T-helper 17 cell (primary cell): ENCODE results near the gene INSR. TPM values are rescaled to one million over a fixed set of nuclear protein-coding genes. Genes with fewer than 3 reads are reported as not detected.

Source experiments
- ATAC-seq: fragments of 150-1000 bp; cut with Tn5 transposase; 2 replicates; pipeline ENCODE4 v1.10.0; 2021; ENCODE audit warnings: mild to moderate bottlenecking, moderate library complexity
- DNase-seq, 3 donors: peaks; one replicate each; pipeline versions ENCODE4 v3.0.0 to v3.0.0-alpha.2; 2020 to 2021
- H3K9me3 ChIP-seq: one replicate; pipeline ENCODE4 v1.7.0; 2013; ENCODE audit warnings: low read length, mild to moderate bottlenecking; ENCODE audit not compliant: control insufficient read depth, poor library complexity, severe bottlenecking
- H3K27ac Mint-ChIP-seq: one replicate; pipeline ENCODE4 v1.8.0; 2022; ENCODE audit warnings: mild to moderate bottlenecking, moderate library complexity, mixed read lengths
- H3K27me3 Mint-ChIP-seq: one replicate; pipeline ENCODE4 v1.8.0; 2022; ENCODE audit warnings: mixed read lengths
- H3K36me3 Mint-ChIP-seq: one replicate; pipeline ENCODE4 v1.8.0; 2022; ENCODE audit warnings: low read depth, mixed read lengths
- H3K4me1 Mint-ChIP-seq: one replicate; pipeline ENCODE4 v1.8.0; 2022; ENCODE audit warnings: mild to moderate bottlenecking, mixed read lengths
- H3K4me3 Mint-ChIP-seq: one replicate; pipeline ENCODE4 v1.8.0; 2022; ENCODE audit warnings: mild to moderate bottlenecking, moderate library complexity, mixed read lengths
- total RNA-seq, 4 donors: library from RNA in 2 of 4; stranded (reverse) in 2 of 4; gene quantifications; one replicate each; pipeline ENCODE4 v1.2.3 and lab custom pipeline; 2022 to 2026

The INSR gene
- total RNA-seq, 2 donors from 2014 or later: 0.76 to 3.5 TPM

GRCh38 chr19:7258840-7259395 lies 35.3 kb downstream of the INSR start:
- no peak for DNase-seq
- no peaks in the 10 kb centered on the region for H3K27me3 Mint-ChIP-seq
- H3K9me3 ChIP-seq: no peaks in the 10 kb centered on the region
- no peaks in the 10 kb centered on the region for H3K36me3 Mint-ChIP-seq
- no peak overlapping the region for H3K27ac Mint-ChIP-seq
- H3K4me3 Mint-ChIP-seq: no peak overlapping the region
- ATAC-seq: no peak
- H3K4me1 Mint-ChIP-seq: no peaks in the 10 kb centered on the region

DNA sequence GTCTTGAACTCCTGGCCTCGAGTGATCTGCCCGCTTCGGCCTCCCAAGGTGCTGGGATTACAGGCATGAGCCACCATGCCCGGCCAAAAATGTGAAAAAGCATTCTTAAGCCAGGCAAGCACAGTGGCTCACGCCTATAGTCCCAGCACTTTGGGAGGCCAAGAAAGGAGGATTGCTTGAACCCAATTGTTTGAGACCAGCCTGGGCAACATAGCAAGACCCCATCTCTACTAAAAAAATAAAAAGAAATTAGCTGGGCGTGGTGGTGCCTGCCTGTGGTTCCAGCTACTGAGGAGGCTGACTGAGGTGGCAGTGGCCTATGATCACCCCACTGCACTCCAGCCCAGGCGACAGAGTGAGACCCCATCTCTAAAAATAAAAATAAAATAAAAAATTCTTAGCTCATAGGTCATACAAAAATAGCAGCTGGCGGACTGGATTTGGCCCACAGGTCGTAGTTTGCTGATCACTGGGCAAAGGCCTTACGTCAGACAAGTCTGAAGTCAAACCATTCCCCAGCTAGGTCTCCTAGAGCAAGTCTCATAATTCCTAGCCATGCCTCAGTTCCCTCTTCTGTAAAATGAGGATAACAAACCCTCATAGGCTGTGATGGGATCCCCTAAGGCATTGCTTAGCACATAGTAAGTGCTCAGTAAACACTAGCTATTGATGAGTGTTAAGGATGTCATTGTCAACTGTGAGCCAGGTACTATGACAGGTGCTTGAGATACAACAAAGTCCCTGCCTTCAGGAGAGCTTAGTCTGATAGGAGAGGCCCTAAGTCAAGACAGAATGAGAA lies 36.0 kb downstream of the INSR start:
- DNase-seq (no peak), ATAC-seq (no peak)
- no peak overlapping the region for H3K27ac Mint-ChIP-seq
- H3K27me3 Mint-ChIP-seq: no peaks in the 10 kb centered on the region
- H3K36me3 Mint-ChIP-seq: no peaks in the 10 kb centered on the region
- H3K4me3 Mint-ChIP-seq: no peak overlapping the region
- no peaks in the 10 kb centered on the region for H3K9me3 ChIP-seq
- no peaks in the 10 kb centered on the region for H3K4me1 Mint-ChIP-seq

GRCh38 chr19:7257148-7258040 lies 36.8 kb downstream of the INSR start:
- DNase-seq (no peak), ATAC-seq (no peak)
- Mint-ChIP-seq H3K4me3 (no peak overlapping the region), H3K36me3 (no peaks in the 10 kb centered on the region), H3K4me1 (no peaks in the 10 kb centered on the region), H3K27ac (no peak overlapping the region), H3K27me3 (no peaks in the 10 kb centered on the region)
- H3K9me3 ChIP-seq: no peaks in the 10 kb centered on the region

GRCh38 chr19:7255631-7256030 lies 38.6 kb downstream of the INSR start:
- ATAC-seq: no peak
- Mint-ChIP-seq H3K27me3 (no peaks in the 10 kb centered on the region), H3K36me3 (no peaks in the 10 kb centered on the region), H3K4me1 (no peaks in the 10 kb centered on the region), H3K27ac (no peak overlapping the region), H3K4me3 (no peak overlapping the region)
- no peak for DNase-seq
- H3K9me3 ChIP-seq: no peaks in the 10 kb centered on the region

GRCh38 chr19:7255119-7255518 lies 39.1 kb downstream of the INSR start:
- no peak overlapping the region for H3K4me3 Mint-ChIP-seq
- no peak overlapping the region for H3K27ac Mint-ChIP-seq
- H3K27me3 Mint-ChIP-seq: no peaks in the 10 kb centered on the region

GRCh38 chr19:7254590-7254989 lies 39.6 kb downstream of the INSR start:
- no peak for DNase-seq
- Mint-ChIP-seq H3K36me3 (no peaks in the 10 kb centered on the region), H3K4me3 (no peak overlapping the region), H3K27me3 (no peaks in the 10 kb centered on the region), H3K27ac (no peak overlapping the region), H3K4me1 (no peaks in the 10 kb centered on the region)
- no peak for ATAC-seq
- no peaks in the 10 kb centered on the region for H3K9me3 ChIP-seq

More at GRCh38 chr19:7255119-7255518, 39.1 kb downstream of the INSR start:
- DNase-seq (no peak), ATAC-seq (no peak)
- H3K9me3 ChIP-seq: no peaks in the 10 kb centered on the region
- H3K36me3 Mint-ChIP-seq: no peaks in the 10 kb centered on the region
- H3K4me1 Mint-ChIP-seq: no peaks in the 10 kb centered on the region

- Mint-ChIP-seq H3K36me3 (peaks cover 2% of the 10 kb centered on the region), H3K27ac (no peak overlapping the region), H3K27me3 (no peaks in the 10 kb centered on the region), H3K4me1 (peaks cover 2% of the 10 kb centered on the region), H3K4me3 (no peak overlapping the region)
- DNase-seq: no peak
- H3K9me3 ChIP-seq: no peaks in the 10 kb centered on the region
- no peak for ATAC-seq
These were observed 41.9 kb downstream of the INSR start for GRCh38 chr19:7252364-7252763.

GRCh38 chr19:7251494-7251893 lies 42.7 kb downstream of the INSR start:
- H3K27me3 Mint-ChIP-seq: no peaks in the 10 kb centered on the region
- H3K27ac Mint-ChIP-seq: no peak overlapping the region
- H3K4me1 Mint-ChIP-seq: peaks cover 2% of the 10 kb centered on the region
- peaks cover 2% of the 10 kb centered on the region for H3K36me3 Mint-ChIP-seq
- H3K4me3 Mint-ChIP-seq: no peak overlapping the region
- DNase-seq (no peak), ATAC-seq (no peak)
- no peaks in the 10 kb centered on the region for H3K9me3 ChIP-seq

DNA sequence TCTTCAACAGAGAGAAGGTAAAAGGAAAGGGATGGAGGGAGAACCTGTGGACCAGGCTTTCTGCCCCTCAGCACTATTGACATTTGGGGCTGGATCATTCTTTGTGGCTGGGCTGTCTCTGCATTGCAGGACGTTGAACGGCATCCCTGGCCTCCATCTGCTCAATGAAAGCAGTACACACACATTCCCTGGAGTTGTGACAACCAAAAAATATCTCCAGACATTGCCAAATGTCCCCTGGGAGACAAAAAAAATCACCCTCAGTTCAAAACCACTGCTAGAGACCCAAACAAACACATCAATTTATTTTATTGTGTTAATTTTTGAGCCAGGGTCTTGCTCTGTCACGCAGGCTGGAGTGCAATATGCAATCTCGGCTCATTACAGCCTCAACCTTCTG lies 43.3 kb downstream of the INSR start:
- Mint-ChIP-seq H3K27ac (no peak overlapping the region), H3K36me3 (peaks cover 2% of the 10 kb centered on the region), H3K27me3 (no peaks in the 10 kb centered on the region), H3K4me1 (peaks cover 2% of the 10 kb centered on the region), H3K4me3 (no peak overlapping the region)
- DNase-seq (no peak), ATAC-seq (no peak)
- H3K9me3 ChIP-seq: no peaks in the 10 kb centered on the region

- no peak for DNase-seq
- Mint-ChIP-seq H3K27me3 (no peaks in the 10 kb centered on the region), H3K27ac (no peak overlapping the region), H3K36me3 (peaks cover 2% of the 10 kb centered on the region), H3K4me1 (peaks cover 2% of the 10 kb centered on the region), H3K4me3 (no peak overlapping the region)
- H3K9me3 ChIP-seq: no peaks in the 10 kb centered on the region
- no peak for ATAC-seq
These were observed 44.1 kb downstream of the INSR start for GRCh38 chr19:7250057-7250596.

GRCh38 chr19:7247155-7247554 lies 47.1 kb downstream of the INSR start:
- ATAC-seq (no peak), DNase-seq (no peak)
- H3K4me1 Mint-ChIP-seq: peaks cover 6% of the 10 kb centered on the region

GRCh38 chr19:7246601-7247000 lies 47.6 kb downstream of the INSR start:
- H3K27me3 Mint-ChIP-seq: no peaks in the 10 kb centered on the region
- DNase-seq (no peak), ATAC-seq (no peak)
- H3K4me3 Mint-ChIP-seq: no peak overlapping the region
- peaks cover 8% of the 10 kb centered on the region for H3K4me1 Mint-ChIP-seq
- no peaks in the 10 kb centered on the region for H3K9me3 ChIP-seq
- H3K36me3 Mint-ChIP-seq: peaks cover 2% of the 10 kb centered on the region
- H3K27ac Mint-ChIP-seq: no peak overlapping the region

More at GRCh38 chr19:7247155-7247554, 47.1 kb downstream of the INSR start:
- no peaks in the 10 kb centered on the region for H3K9me3 ChIP-seq
- Mint-ChIP-seq H3K27ac (no peak overlapping the region), H3K36me3 (peaks cover 2% of the 10 kb centered on the region), H3K4me3 (no peak overlapping the region), H3K27me3 (no peaks in the 10 kb centered on the region)

- Mint-ChIP-seq H3K4me3 (no peak overlapping the region), H3K27ac (no peak overlapping the region), H3K4me1 (peaks cover 8% of the 10 kb centered on the region), H3K27me3 (no peaks in the 10 kb centered on the region), H3K36me3 (no peaks in the 10 kb centered on the region)
- H3K9me3 ChIP-seq: no peaks in the 10 kb centered on the region
- no peak for DNase-seq
- no peak for ATAC-seq
These were observed 51.5 kb downstream of the INSR start for GRCh38 chr19:7242601-7243258.
